ENCODE measurements around the gene ADPRHL1.
A peak's percentile ranks its signal among the peaks of the same experiment; 100 is the strongest.

DNA sequence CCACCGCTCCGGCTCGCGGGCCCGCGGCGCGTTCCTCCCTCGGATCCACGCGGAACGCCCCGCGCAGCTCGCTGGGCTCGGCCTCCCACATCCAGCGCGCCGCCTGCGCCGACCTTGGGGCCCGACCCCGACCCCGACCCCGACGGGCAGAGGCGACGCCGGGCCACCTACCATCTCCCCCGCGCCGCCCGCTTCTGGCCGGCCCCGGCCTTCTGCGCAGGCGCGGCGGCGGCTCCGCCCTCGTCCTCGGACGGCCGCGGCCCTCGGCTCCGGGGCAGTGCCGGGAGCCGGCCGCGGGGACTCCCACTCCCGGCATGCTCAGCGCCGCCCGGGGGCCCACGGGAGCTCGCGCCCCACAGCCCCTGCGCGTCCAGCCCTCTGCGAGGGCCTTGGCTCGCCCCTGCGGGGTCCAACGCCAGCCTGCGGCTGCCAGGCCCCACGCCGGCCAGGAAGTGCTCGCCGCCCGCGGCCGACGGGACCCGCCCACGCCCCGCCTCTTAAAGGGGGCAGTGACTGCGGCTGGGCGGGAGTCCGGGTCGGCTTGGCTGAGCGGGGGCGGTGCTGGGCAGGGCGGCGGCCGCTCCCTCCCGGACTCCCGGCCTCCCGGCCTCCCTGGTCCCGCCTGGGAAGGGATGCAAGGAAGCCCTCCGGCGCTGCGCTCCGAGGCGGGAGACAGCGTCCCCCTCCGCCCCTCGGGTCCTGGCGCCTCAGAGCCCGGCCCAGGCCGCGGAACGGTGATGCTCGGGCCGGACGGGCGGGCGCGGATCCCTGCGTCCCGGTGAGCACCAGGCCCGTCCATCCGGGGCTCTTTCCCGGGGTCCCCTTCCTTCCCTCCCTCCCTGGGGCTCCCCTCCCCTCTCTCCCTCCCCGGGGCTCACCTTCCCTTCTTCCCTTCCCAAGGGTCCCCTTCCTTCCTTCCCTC, 37.5 kb upstream of the ADPRHL1 start, which contains the start of gene DCUN1D2:
- TF ChIP-seq POLR2A (IDR thresholded peaks at IDR 0.05): peak; percentile 74 to 80
- TF ChIP-seq, protein P1, sequence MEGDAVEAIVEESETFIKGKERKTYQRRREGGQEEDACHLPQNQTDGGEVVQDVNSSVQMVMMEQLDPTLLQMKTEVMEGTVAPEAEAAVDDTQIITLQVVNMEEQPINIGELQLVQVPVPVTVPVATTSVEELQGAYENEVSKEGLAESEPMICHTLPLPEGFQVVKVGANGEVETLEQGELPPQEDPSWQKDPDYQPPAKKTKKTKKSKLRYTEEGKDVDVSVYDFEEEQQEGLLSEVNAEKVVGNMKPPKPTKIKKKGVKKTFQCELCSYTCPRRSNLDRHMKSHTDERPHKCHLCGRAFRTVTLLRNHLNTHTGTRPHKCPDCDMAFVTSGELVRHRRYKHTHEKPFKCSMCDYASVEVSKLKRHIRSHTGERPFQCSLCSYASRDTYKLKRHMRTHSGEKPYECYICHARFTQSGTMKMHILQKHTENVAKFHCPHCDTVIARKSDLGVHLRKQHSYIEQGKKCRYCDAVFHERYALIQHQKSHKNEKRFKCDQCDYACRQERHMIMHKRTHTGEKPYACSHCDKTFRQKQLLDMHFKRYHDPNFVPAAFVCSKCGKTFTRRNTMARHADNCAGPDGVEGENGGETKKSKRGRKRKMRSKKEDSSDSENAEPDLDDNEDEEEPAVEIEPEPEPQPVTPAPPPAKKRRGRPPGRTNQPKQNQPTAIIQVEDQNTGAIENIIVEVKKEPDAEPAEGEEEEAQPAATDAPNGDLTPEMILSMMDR (IDR thresholded peaks at IDR 0.05): no peak

All from Peyer's patch (tissue), 4 donors.